T-cell (primary cell): ENCODE data around the gene MBP. TPM values are rescaled to one million over a fixed set of nuclear protein-coding genes. Genes with fewer than 3 reads are reported as not detected.

Experiments
- ATAC-seq, 4 experiments: fragments of 200-7000 bp in 3 of 4; fragments of 150-1000 bp in 1 of 4; cut with Tn5 transposase; replicated peaks in 1 of 4; 1 replicate in 3 of 4; 2 replicates in 1 of 4; pipeline ENCODE4 v1.10.0; 2021; ENCODE audit warnings: moderate library complexity in 3 of 4, mild to moderate bottlenecking in 2 of 4, moderate number of reproducible peaks in 1 of 4
- CTCF ChIA-PET, 2 donors: fragments of 300-600 bp; sonication (Branson Sonifier 250); formaldehyde crosslinking; loops; one replicate each; lab custom pipeline; 2022; ENCODE audit warnings: antibody characterized with exemption in 2 of 2; lab: Charles Lee
- POLR2A ChIA-PET, 2 donors: fragments of 300-600 bp; sonication (Branson Sonifier 250); formaldehyde crosslinking; loops; one replicate each; lab custom pipeline; 2022; ENCODE audit warnings: antibody characterized with exemption in 2 of 2; lab: Charles Lee
- DNase-seq, 35 experiments: peaks; one replicate each; pipeline versions ENCODE4 v3.0.0 to v3.0.0-alpha.2; 2013 to 2023
- H3K27ac ChIP-seq: one replicate; pipeline ENCODE4 v1.5.1; 2013; ENCODE audit warnings: low read length
- H3K27me3 ChIP-seq, 2 experiments: replicated peaks in 1 of 2; 1 replicate in 1 of 2; 2 replicates in 1 of 2; pipeline versions ENCODE4 v1.6.1 to v1.7.0; 2013; ENCODE audit warnings: low read length in 1 of 2, mixed read lengths in 1 of 2; ENCODE audit not compliant: control insufficient read depth in 2 of 2, insufficient read depth in 2 of 2; ENCODE audit errors: extremely low read depth in 1 of 2
- H3K36me3 ChIP-seq, 2 donors: 1 replicate in 1 of 2; 2 replicates in 1 of 2; pipeline versions ENCODE4 v1.6.1 to v1.7.0; 2013; ENCODE audit warnings: low read length in 1 of 2; ENCODE audit not compliant: control insufficient read depth in 2 of 2, insufficient read depth in 1 of 2; ENCODE audit errors: extremely low read depth in 1 of 2
- H3K4me1 ChIP-seq, 2 experiments: 1 replicate in 1 of 2; 2 replicates in 1 of 2; pipeline versions ENCODE4 v1.6.1 to v1.7.0; 2013; ENCODE audit warnings: low read length in 2 of 2, mixed read lengths in 1 of 2; ENCODE audit not compliant: insufficient read depth in 2 of 2, control insufficient read depth in 1 of 2; ENCODE audit errors: extremely low read depth in 1 of 2
- H3K4me3 ChIP-seq, 2 donors: 1 replicate in 1 of 2; 2 replicates in 1 of 2; pipeline versions ENCODE4 v1.5.1 to v1.7.0; 2013; ENCODE audit warnings: mild to moderate bottlenecking in 2 of 2, low read length in 1 of 2, moderate library complexity in 1 of 2; ENCODE audit not compliant: control insufficient read depth in 1 of 2; ENCODE audit errors: extremely low read depth in 1 of 2
- H3K9me3 ChIP-seq: 2 replicates; pipeline ENCODE4 v1.7.0; 2013
- H3K27ac Mint-ChIP-seq, 2 donors: one replicate each; pipeline ENCODE4 v1.8.0; 2020 to 2021; ENCODE audit warnings: mild to moderate bottlenecking in 2 of 2, mixed read lengths in 2 of 2
- H3K27me3 Mint-ChIP-seq, 2 donors: one replicate each; pipeline ENCODE4 v1.8.0; 2021 to 2022; ENCODE audit warnings: mixed read lengths in 2 of 2
- H3K36me3 Mint-ChIP-seq: one replicate; pipeline ENCODE4 v1.8.0; 2021; ENCODE audit warnings: mixed read lengths
- H3K4me1 Mint-ChIP-seq, 3 donors: one replicate each; pipeline ENCODE4 v1.8.0; 2020 to 2022; ENCODE audit warnings: mixed read lengths in 3 of 3, mild to moderate bottlenecking in 1 of 3
- H3K4me3 Mint-ChIP-seq, 3 donors: one replicate each; pipeline ENCODE4 v1.8.0; 2020 to 2022; ENCODE audit warnings: mild to moderate bottlenecking in 3 of 3, mixed read lengths in 3 of 3, moderate library complexity in 3 of 3
- H3K9me3 Mint-ChIP-seq, 3 donors: one replicate each; pipeline ENCODE4 v1.8.0; 2020 to 2022; ENCODE audit warnings: mixed read lengths in 3 of 3
- WGBS: methylation state at CpG from one replicate; pipeline ENCODE4 v1.1.5; 2013; ENCODE audit warnings: missing lambda C conversion rate; ENCODE audit not compliant: insufficient coverage; 5-methylcytosine and 5-hydroxymethylcytosine counted together
- total RNA-seq, 35 experiments: library from RNA in 6 of 35; stranded (reverse) in 6 of 35; fragments of 120-200 nt in 1 of 35; gene quantifications; one replicate each; pipeline versions ENCODE4 v1.2.1 to v1.2.4 and lab custom pipeline; 2013 to 2026

MBP gene
- total RNA-seq, 5 donors from 2014 or later (not counting 1 experiment from before 2014, with no cell fraction given) = 114 to 185 (median 152) TPM

GRCh38 chr18:76932026-76932819 lies 200.4 kb downstream of the MBP start:
- DNase-seq = no peak
- Histone ChIP-seq H3K36me3 (peaks cover 14 to 56% of the 10 kb centered on the region in 2 donors), H3K4me1 (no peaks in the 10 kb centered on the region), H3K9me3 (no peaks in the 10 kb centered on the region), H3K27me3 (no peaks in the 10 kb centered on the region), H3K27ac (no peak overlapping the region), H3K4me3 (no peak overlapping the region)
- peaks cover 64% of the 10 kb centered on the region for H3K36me3 Mint-ChIP-seq
- H3K27ac Mint-ChIP-seq = no peak overlapping the region
- 93% methylated on average over 9 of the region's 11 CpGs for WGBS
- ChIA-PET POLR2A (interaction anchor here in 1 of 2 donors (0.6 kb wide), 1 partner anchor 106 kb away, joined by 3 read pairs; no protein-coding TSS in a partner anchor), CTCF (interaction anchor here in 1 of 2 donors (0.6 kb wide), 1 partner anchor 82 kb away, joined by 4 read pairs; no protein-coding TSS in a partner anchor)
- no peak overlapping the region for H3K4me3 Mint-ChIP-seq
- no peaks in the 10 kb centered on the region for H3K27me3 Mint-ChIP-seq
- H3K9me3 Mint-ChIP-seq = no peaks in the 10 kb centered on the region
- H3K4me1 Mint-ChIP-seq = no peaks in the 10 kb centered on the region
- ATAC-seq = no peak

- Mint-ChIP-seq H3K4me3 (no peak overlapping the region), H3K27ac (no peak overlapping the region), H3K27me3 (no peaks in the 10 kb centered on the region), H3K4me1 (no peaks in the 10 kb centered on the region), H3K36me3 (peaks cover 63% of the 10 kb centered on the region), H3K9me3 (no peaks in the 10 kb centered on the region)
- Histone ChIP-seq H3K4me3 (no peak overlapping the region), H3K36me3 (peaks cover 11 to 51% of the 10 kb centered on the region in 2 donors), H3K27me3 (no peaks in the 10 kb centered on the region), H3K9me3 (no peaks in the 10 kb centered on the region), H3K4me1 (no peaks in the 10 kb centered on the region), H3K27ac (no peak overlapping the region)
- no peak for DNase-seq
- ATAC-seq = no peak
- 100% methylated on average over 2 of the region's 6 CpGs for WGBS
- POLR2A ChIA-PET = no interaction called here
- CTCF ChIA-PET = no interaction called here
These were observed 201.4 kb downstream of the MBP start for GRCh38 chr18:76931171-76931570.

Other genes with a start within 250 kb of the MBP start
- gene GALR1, start 117.1 kb upstream of the MBP start, total RNA-seq = not detected